Subcutaneous abdominal adipose tissue (tissue), 5 donors: Measurements from ENCODE around the gene C19orf85.

Experiments used
- H3K27ac ChIP-seq: one replicate; pipeline ENCODE4 v1.7.0; 2013; ENCODE audit warnings: low read depth, mild to moderate bottlenecking, inconsistent platforms, low read length, moderate library complexity
- H3K27me3 ChIP-seq, 5 donors: one replicate each; pipeline ENCODE4 v1.7.0; 2013; ENCODE audit warnings: low read length in 5 of 5, inconsistent platforms in 1 of 5; ENCODE audit not compliant: control insufficient read depth in 5 of 5, insufficient read depth in 4 of 5
- H3K36me3 ChIP-seq, 5 donors: one replicate each; pipeline ENCODE4 v1.7.0; 2013; ENCODE audit warnings: low read length in 5 of 5; ENCODE audit not compliant: control insufficient read depth in 5 of 5, insufficient read depth in 5 of 5
- H3K4me1 ChIP-seq, 5 donors: one replicate each; pipeline ENCODE4 v1.7.0; 2013; ENCODE audit warnings: low read length in 5 of 5, mild to moderate bottlenecking in 3 of 5, moderate library complexity in 1 of 5; ENCODE audit not compliant: control insufficient read depth in 5 of 5, insufficient read depth in 5 of 5
- H3K4me3 ChIP-seq, 5 donors: one replicate each; pipeline ENCODE4 v1.7.0; 2013; ENCODE audit warnings: low read length in 5 of 5, low read depth in 1 of 5
- H3K9ac ChIP-seq, 5 donors: one replicate each; pipeline ENCODE4 v1.7.0; 2013; ENCODE audit warnings: low read length in 5 of 5, mild to moderate bottlenecking in 4 of 5, moderate library complexity in 3 of 5
- H3K9me3 ChIP-seq, 5 donors: one replicate each; pipeline ENCODE4 v1.7.0; 2013; ENCODE audit warnings: low read length in 5 of 5; ENCODE audit not compliant: control insufficient read depth in 5 of 5
- donor health status: healthy.
- donor health status: healthy.
- donor health status: healthy.
- donor health status: healthy.
- donor health status: healthy.

The C19orf85 gene

DNA sequence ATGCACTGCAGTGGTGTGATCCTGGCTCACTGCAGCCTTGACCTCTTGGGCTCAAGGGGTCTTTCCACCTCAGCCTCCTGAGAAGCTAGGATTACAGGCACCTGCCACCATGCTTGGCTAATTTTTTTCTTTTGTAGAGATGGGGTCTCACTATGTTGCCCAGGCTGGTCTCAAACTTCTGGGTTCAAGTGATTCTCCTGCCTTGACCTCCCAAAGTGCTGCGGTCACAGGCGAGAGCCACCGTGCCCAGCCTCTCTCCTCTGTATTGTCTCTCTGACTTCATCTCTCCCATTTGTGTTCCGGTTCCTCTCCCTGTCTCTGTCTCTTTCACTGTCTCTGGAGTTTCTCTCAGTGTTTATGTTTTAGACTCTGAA lies 1.7 kb upstream of the C19orf85 start:
- Histone ChIP-seq H3K9ac (no peak overlapping the region), H3K4me1 (peaks cover 3 to 20% (median 18%) of the 10 kb centered on the region in 5 donors), H3K27me3 (no peaks in the 10 kb centered on the region), H3K4me3 (no peak overlapping the region), H3K9me3 (no peaks in the 10 kb centered on the region), H3K27ac (no peak overlapping the region), H3K36me3 (no peaks in the 10 kb centered on the region)

DNA sequence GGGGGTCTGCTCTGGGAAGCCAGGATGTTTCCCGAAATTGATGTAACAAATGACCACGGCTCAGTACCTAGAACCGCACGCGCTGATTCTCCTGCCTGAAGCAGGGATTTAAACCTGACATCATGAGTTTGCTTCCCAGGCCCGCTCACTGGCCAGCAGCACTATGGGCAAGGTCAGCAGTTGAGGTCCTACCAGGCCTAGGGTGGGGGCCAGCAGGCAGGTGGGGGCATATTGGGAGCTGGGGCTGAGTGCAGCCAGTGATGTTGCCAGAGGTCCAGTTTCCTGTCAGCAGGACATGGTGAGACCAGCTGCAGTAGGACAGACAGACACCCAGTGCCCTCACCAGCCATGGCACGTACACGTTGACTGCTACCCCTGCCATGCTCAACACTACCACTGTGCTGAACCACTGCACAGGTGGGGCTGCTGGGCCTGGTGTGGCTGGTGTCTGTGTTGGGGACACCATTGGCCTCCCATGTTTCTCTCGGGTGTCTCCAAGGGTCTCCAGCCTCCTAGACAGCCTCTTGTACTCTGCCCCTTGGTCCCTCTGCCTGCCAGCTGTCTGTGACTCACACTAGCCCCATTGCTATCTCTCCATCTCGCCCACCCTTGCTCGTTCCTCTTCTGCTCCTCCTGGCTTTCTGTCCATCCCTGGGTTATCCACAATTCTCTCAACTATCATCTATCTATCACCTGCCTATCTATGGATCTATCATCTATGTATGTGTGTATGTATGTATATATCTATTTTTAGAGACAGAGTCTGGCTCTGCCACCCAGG lies 1.1 kb upstream of the C19orf85 start:
- Histone ChIP-seq H3K4me3 (no peak overlapping the region), H3K9me3 (no peaks in the 10 kb centered on the region), H3K36me3 (no peaks in the 10 kb centered on the region)

DNA sequence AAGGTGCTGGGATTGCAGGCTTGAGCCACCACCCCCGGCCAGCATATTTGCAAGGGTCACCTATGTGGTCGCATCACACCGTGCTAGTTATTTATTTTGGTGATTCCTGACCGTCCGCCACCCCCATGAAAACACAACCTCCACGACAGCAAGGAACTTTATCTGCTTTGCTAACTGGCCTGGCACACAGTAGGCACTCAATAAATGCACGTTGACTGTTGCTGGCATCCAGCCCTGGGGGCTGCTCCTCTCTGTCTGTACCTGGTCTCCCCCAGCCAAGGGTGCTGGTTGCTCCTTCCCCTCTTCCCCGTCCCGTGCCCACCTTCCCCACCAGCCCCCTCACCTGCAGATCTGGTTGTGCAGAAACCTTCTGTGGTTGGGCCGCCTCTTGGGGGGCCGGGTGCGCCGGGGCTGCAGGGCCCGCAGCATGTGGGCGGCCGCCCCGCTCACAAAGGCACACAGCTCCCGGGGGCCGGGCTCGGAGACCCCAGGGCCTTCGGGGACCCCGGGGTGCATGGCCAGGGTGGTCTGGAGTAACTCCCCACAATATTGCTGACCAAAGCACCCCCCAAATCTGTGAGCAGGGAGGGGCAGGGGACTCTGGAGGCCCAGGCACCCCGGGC lies 401 bp downstream of the C19orf85 start:
- H3K4me1 ChIP-seq, result peaks cover 3 to 39% (median 36%) of the 10 kb centered on the region in 5 donors
- H3K9ac ChIP-seq, result no peak overlapping the region
- no peak overlapping the region for H3K27ac ChIP-seq
- no peaks in the 10 kb centered on the region for H3K36me3 ChIP-seq
- no peaks in the 10 kb centered on the region for H3K9me3 ChIP-seq
- no peak overlapping the region for H3K4me3 ChIP-seq
- H3K27me3 ChIP-seq, result no peaks in the 10 kb centered on the region

More for the DNA sequence above, 1.1 kb upstream of the C19orf85 start:
- no peaks in the 10 kb centered on the region for H3K27me3 ChIP-seq
- peaks cover 3 to 25% (median 24%) of the 10 kb centered on the region in 5 donors for H3K4me1 ChIP-seq
- no peak overlapping the region for H3K9ac ChIP-seq
- no peak overlapping the region for H3K27ac ChIP-seq

DNA sequence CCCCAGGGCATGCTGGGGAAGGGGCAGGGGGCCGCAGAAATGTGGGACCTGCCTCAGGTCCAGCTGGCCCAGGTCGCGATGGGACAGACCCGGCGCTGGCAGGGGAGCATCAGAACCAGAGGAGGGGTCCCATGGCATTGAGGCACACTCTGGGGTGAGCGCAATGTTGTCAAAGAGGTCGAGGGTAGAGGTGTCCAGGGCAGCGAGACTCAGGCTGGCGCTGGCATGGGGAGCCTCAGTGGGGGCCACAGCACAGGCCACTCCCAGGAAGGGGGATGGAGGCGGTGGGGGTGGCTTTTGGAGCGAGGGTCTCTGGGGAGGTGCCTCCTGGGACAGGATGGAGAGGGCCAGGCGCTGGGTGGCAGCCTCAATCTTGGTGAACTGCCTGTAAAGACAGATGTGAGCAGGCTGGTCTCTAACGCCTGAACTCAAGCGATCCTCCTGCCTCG lies 944 bp downstream of the C19orf85 start:
- no peaks in the 10 kb centered on the region for H3K9me3 ChIP-seq
- peaks cover 3 to 39% (median 36%) of the 10 kb centered on the region in 5 donors for H3K4me1 ChIP-seq
- no peak overlapping the region for H3K9ac ChIP-seq
- H3K36me3 ChIP-seq, result no peaks in the 10 kb centered on the region
- H3K27me3 ChIP-seq, result no peaks in the 10 kb centered on the region
- H3K4me3 ChIP-seq, result no peak overlapping the region
- no peak overlapping the region for H3K27ac ChIP-seq

DNA sequence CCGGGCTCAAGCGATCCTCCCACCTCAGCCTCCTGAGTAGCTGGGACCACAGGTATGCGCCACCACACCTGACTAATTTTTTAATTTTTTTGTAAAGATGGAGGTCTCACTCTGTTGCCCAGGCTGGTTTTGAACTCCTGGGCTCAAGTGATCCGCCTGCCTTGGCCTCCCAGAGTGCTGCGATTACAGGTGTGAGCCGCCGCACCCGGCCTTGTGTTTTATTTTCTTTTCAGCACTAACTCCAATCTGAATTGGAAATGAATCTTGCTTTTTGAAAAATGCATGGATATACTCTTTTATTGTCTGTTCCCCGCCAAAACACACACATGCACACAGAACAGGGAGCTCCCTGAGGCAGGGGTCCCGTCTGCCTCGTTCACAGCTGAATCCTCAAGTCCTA lies 1.8 kb downstream of the C19orf85 start:
- H3K4me3 ChIP-seq, result peak overlapping the region in 1 of 5 donors; percentile 96
- no peak overlapping the region for H3K9ac ChIP-seq
- no peak overlapping the region for H3K27ac ChIP-seq

DNA sequence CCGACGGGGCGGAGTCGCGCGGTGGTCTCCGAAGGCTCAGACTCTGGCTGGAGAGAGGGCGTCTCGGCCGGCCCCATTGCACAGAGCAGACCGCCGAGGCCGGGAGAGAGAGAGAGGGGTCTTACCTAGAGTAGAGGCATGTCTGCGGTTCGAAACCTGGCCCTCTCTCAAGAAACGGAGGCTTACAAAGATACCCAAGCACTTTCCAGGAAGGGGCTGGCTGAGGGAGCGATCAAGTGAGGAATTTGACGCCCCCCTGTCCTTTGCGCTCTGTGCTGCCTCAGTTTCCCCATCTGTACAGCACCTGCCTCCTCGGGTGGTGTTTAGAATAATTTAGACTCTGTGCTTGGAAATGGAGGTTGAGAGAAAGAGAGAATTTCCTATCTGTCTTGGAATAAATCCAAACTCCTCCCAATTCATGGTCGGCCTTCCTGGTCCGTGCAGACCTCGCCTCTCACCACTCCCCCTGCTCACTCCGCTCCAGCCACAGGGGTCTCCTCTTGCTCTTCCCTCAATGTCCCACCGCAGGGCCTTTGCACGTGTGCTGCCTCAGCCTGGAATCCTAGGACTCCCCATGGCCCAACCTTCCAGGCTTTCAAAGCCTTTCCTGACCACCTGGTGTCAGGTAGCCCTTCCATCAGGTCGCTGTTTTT lies 2.5 kb downstream of the C19orf85 start:
- H3K36me3 ChIP-seq, result no peaks in the 10 kb centered on the region
- peak overlapping the region; percentile 78 to 96 (median 89) for H3K4me3 ChIP-seq
- H3K27me3 ChIP-seq, result no peaks in the 10 kb centered on the region
- H3K4me1 ChIP-seq, result peaks cover 3 to 29% (median 27%) of the 10 kb centered on the region in 5 donors
- peak overlapping the region; percentile 74 for H3K27ac ChIP-seq
- no peaks in the 10 kb centered on the region for H3K9me3 ChIP-seq
- H3K9ac ChIP-seq, result peak overlapping the region in 4 of 5 donors; percentile 70 to 87 (median 77)

More for the DNA sequence above, 1.8 kb downstream of the C19orf85 start:
- H3K27me3 ChIP-seq, result no peaks in the 10 kb centered on the region
- no peaks in the 10 kb centered on the region for H3K9me3 ChIP-seq
- H3K4me1 ChIP-seq, result peaks cover 3 to 34% (median 32%) of the 10 kb centered on the region in 5 donors
- no peaks in the 10 kb centered on the region for H3K36me3 ChIP-seq

DNA sequence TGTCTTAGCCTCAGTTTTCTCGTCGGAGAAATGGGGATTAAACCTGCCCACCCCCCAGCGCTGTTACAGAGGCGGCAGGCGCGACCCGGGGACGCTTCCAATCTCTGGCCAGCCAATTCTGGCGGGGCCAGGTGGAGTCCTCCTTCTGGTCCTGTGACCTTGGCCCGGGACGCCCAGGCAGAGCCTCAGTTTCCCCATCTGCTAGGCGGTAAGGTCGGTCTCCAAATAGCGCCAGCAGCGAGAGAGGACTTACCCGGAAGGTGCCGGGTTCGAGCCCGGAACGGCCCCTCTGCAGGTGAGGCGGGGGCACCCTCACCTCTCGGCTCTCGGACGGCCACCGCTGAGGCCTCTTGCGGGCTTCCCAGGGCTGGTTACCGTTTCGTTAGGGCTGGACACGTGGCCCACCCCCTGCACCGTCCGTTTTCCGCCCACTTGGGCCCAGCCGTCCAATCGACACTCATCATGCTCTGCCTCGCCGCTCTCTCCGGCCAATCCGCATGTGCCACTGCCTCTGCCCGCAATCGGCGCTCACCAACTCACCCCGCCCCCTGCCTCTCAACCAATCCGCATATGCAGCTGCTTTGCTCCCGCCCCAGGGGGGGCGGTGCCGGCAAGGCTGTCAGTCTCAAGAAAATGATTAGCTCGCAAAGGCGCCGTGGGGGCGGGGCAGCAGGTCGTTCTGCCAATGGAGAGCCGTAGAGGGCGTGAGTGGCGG lies 3.1 kb downstream of the C19orf85 start, which contains the start of gene ISOC2:
Gene ISOC2, minus strand, starts transcription at position 384 of the 715 bp plus-strand sequence. CDS start 5,156 bp downstream, outside the sequence.
- Histone ChIP-seq H3K4me3 (peak within 1 kb of the TSS; percentile 78 to 96 (median 89)), H3K27me3 (no peaks in the 10 kb centered on the region), H3K9me3 (no peaks in the 10 kb centered on the region), H3K36me3 (peaks cover 0 to 2% (median under 1%) of the 10 kb centered on the region in 5 donors), H3K4me1 (peaks cover 3 to 29% (median 27%) of the 10 kb centered on the region in 5 donors), H3K9ac (peak within 1 kb of the TSS; percentile 56 to 89 (median 85)), H3K27ac (peak within 1 kb of the TSS; percentile 90)

DNA sequence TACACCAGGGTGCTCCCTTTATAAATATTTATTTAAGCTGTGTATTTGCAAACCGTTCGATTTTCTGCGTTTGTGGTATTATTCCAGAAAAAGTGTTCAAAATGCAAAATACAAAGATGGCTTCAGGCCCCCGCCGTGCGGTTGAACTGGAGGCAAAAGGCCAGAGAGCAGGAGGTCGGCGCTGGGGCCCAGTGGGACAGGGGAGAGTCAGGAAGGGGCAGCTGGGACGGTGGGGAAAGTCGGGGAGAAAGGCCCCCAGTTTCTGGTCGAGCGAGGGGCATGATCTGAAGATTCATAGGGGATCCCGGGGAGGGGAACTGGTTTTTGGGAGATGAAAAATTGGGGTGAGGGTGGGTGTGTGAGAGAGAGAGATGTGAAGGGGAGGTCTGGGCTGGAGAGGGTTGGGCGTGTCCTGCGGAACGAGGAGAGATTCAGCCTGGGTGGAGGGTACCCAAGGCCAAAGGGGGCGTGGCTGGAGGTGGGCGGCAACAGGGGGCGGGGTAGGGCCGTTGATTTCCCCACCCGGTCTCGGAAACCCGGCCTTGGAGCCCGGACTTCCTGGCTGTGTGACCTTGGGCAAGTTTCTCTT lies 3.8 kb downstream of the C19orf85 start:
- no peaks in the 10 kb centered on the region for H3K27me3 ChIP-seq
- peak overlapping the region in 4 of 5 donors; percentile 60 to 89 (median 84) for H3K9ac ChIP-seq
- H3K9me3 ChIP-seq, result no peaks in the 10 kb centered on the region
- H3K36me3 ChIP-seq, result peaks cover 0 to 9% (median 4%) of the 10 kb centered on the region in 5 donors
- peak overlapping the region; percentile 90 for H3K27ac ChIP-seq
- peaks cover 3 to 29% (median 27%) of the 10 kb centered on the region in 5 donors for H3K4me1 ChIP-seq
- H3K4me3 ChIP-seq, result peak overlapping the region; percentile 61 to 90 (median 83)

DNA sequence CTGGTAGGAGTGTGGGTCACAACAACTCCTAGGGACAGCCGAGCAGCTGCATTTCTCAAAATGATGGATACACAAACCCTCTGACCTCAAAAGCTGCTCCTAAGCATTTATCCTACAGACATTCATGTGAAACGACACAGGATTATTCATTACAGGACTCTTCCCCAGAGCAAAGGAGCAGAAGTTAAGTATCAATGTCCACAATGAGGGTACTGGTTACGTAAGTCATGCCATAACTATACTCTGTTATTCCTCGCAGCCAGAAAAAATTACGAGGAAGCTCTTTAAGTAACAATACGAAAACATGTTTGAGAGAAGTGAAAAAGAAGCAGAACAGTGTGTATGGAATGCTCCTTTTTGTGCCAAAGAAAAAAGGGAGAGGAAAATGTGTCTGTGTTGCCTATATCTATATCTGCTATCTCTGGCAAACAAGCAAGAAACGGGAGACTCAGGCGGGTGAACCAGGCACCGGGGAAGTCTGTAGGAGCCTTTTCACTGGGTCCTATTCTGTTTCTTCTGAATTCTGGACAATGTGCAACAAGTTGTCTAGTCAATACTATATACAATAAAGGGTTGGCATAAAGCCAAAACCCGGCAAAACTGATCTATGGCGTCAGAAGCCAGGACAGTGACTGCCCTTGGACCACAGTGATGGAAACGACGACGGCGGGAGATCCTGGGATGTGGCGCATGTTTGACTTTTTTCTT lies 4.4 kb downstream of the C19orf85 start:
- Histone ChIP-seq H3K4me3 (peak overlapping the region; percentile 35 to 90 (median 83)), H3K36me3 (peaks cover 0 to 15% (median 4%) of the 10 kb centered on the region in 5 donors), H3K9ac (peak overlapping the region in 1 of 5 donors; percentile 52)

More for the DNA sequence above, 4.4 kb downstream of the C19orf85 start:
- no peaks in the 10 kb centered on the region for H3K9me3 ChIP-seq
- no peaks in the 10 kb centered on the region for H3K27me3 ChIP-seq
- H3K4me1 ChIP-seq, result peaks cover 3 to 29% (median 27%) of the 10 kb centered on the region in 5 donors
- peak overlapping the region; percentile 27 for H3K27ac ChIP-seq
